DMS 273 treated with DMSO at 0.1 percent for 48 hours (cell line): ENCODE data around the gene HOXD9.

Source experiments
- DNase-seq: peaks from one replicate; lab custom pipeline; 2025; lab: John Stamatoyannopoulos, UW

The HOXD9 gene

DNA sequence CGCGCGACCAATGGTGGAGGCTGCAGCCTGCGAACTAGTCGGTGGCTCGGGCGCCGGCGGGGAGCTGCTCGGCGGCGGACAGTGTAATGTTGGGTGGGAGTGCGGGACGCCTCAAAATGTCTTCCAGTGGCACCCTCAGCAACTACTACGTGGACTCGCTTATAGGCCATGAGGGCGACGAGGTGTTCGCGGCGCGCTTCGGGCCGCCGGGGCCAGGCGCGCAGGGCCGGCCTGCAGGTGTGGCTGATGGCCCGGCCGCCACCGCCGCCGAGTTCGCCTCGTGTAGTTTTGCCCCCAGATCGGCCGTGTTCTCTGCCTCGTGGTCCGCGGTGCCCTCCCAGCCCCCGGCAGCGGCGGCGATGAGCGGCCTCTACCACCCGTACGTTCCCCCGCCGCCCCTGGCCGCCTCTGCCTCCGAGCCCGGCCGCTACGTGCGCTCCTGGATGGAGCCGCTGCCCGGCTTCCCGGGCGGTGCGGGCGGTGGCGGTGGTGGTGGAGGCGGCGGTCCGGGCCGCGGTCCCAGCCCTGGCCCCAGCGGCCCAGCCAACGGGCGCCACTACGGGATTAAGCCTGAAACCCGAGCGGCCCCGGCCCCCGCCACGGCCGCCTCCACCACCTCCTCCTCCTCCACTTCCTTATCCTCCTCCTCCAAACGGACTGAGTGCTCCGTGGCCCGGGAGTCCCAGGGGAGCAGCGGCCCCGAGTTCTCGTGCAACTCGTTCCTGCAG, at the start of gene HOXD9:
TSS of gene HOXD9 (plus strand) at position 37 of the 728 bp plus-strand sequence. CDS start at position 87, 50 bp downstream.
- DNase-seq, result no peak

DNA sequence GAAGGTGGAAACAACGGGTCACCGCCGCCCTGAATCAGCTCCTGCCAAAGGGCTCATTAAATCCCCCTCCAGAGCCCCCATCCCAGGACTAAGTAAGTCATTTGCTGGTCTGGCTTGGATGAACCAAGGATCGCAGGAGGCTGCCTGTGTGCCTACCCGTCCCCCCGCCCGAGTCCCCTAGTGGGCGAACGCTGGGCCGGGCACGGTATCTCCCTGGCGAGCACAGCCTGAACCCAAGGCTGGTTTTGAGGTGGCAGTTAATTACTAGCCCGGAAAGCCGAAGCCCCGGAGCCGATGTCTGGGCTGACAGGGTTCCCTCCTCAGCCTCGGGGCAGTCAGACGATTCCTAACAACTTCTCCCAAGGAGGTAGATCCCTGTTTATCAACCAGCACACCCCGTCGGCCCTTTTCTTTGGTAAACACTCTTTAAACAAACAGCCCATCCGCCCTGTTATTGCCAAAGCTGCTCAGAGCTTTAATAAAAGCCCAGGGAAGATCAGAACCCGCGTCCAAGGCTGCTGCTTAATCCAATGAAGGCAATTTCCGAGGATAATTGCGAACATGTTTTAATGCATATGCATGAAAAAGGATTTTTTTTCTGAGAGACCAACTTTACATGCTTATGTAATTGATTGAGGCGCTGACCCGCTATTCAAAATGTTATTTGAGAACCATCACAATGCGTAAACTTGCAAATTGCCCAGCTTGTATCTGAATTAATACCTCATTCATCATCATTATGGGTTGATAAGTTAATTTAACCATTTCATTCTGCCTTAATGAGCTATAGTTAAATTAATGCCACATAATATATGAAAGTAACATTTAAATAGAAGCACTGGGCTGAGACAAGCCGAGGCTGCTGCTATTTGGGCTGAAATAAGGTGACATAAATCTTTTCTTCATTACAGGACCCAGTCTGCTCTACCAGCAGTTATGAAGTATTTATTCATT, 49.3 kb upstream of the HOXD9 start:
- DNase-seq, result no peak

DNA sequence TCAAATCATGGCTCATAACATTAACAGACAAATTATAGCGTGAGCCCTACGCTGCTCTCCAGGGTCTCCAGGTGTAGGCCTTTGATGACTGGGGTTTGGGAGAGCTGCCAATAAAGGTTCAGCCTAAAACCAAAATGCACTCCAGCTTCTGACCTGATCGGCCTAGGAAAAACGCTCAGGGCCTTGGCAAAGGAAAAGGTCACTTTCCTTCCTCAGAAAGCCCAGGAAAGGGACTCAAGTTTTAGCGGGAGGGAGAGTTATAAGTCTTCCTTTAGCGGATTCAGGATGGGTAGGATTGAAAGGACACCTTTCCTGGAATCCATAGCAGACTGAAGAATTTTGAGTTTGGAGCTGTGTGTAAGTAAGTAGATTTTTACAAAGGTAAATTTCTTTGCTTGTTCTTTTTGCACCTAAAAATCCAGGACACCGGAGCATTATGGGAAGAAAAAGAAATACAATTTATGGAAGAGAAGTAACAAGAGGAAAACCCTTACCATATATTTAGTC, 47.5 kb upstream of the HOXD9 start:
- no peak for DNase-seq

DNA sequence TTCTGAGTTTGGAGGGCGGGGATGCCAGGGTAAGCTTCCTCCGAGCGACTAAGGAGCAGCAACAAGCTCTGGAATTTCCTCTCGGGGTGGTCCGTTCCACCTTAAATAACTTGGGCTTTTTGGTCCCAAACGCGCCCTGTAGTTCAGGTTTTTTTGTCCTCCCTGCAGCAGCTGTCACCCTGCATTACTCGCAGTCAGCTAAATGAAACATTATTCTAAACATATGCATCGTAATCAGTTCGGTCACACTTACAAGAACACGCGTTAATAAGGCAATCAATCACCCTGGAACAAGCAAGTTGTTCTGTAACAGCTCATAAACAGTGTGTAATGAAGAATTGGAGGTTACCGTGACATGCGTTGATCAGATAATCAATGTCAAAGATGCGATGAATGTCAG, 47.0 kb upstream of the HOXD9 start:
- DNase-seq, result no peak

DNA sequence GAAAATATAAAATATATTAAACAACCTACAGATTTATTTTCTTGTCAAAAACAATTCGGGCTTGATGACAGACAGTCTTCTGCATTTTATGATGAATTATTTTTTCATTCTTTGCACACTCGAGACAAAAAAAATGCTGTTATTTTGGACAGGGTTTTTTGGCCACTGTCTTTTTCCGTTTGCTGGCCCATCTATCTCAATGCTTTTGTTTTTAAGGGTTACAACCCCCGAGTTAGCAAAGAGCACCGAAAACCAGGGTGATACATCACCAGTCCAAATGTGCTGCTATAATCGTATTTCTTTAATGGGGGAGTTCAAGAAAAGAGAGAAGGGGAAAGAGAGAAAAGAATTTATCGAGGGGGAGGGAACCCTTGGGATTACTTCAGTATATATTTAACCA, 46.5 kb upstream of the HOXD9 start:
- no peak for DNase-seq

DNA sequence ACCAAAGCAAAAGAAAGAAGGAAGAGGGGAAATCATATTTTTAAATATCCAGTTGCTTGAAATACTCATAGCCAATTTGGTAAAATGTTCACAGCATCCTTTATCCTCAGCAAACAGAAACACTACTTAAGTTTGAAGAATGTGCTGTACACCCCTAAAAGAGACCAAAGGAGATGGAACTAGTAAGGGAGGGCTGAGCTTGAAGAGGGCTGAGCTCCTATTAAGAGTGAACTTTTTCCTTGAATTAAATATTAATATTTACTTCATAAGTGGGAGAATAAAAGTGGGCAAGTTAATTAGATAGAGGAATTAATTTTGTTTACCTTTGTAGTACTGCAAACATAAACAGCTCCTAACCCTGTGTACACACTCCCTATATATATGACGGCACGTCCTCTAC, 45.7 kb upstream of the HOXD9 start:
- no peak for DNase-seq

DNA sequence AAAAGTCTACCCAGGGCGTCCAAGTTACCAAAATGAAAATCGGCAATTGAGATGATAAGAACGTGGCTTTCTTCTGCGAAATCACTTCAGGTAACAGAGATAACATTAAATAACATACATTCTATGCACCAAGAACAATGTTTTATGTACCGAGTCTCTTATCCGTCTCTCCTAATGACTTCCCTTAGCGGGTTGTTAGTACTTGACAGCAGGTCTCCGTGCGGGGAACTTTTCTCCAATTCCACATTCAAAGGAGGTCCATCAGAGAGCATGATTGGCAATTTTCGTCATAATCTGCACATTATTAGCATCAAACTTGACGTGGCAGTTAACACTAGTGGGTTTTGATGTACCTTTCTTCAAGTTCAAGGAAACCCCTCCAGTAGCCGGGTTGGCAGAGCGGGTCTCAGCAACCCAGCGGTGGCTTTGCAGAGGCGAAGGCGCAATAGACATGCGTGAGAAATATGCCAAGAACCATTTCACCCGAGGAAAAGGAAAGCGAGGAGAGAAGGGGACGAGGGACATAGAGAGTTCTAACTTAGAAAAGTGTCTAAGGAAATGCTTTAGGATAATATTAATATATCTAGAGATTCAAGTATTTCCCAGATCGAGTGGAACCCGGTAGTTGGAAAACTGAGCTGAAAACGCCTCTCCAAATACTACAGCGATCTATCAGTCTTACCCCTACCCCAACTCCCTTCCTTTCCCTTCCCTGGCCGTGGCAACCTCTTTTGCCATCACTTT, 43.8 kb upstream of the HOXD9 start:
- DNase-seq, result no peak

DNA sequence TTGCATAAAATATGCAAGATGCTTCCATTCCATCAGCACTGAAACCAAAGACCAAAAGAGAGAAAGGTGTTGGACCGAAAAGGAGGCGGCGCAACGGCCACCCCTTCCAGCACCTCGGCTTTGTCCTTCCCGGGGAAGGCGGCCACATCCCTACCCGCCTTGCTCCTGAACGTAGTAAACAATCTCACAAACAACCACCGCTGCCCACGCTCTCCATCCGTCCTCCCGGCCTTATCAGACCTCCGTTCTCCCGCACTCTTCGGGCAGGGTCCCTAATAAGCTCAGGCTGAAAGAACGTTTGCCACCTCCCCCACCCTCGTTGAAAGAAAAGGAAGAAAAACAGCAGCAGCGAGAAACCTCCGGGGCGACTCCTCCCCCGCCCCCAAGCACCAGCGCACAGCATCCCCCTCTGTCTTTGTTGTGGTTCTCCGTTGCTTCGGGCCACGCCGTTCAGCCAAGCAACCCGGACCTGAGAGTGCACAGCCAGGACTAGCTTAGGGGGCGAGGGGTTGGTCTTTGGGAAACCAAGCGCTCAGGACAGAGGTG, 43.2 kb upstream of the HOXD9 start:
- DNase-seq, result no peak

DNA sequence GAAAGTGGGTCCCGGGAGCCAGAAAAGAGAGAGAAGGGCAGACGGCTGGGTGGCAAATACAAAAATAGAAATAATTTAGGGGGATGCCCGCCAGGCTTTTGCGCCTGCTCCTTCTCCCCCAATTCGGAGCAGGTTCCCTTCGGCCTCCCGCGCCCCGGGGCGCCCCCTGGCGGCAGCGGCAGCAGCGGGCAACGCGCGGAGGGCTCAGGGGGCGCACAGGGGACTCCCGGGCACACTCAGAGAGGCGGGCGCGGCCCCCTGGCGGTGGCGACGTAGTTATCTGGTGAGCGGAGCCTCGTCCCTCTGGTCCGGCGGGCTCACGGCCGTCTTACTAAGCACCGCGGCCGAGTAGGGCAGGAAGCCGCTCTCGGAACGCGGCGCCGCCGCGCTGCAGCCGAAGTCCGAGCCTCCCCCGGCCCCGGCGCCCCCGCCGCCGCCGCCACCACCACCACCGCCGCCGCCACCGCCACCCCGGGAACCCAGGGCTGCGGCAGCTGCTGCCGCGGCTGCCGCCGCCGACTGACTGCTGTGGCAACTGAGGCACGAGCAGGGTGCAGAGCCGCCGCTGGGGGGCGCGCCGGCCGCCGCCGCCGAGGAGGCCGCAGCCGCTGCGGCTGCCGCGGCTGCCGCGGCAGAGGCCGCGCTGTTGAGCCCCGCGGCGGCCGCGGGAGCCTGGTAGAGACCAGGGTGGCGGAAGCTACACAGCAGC, 42.5 kb upstream of the HOXD9 start:
- DNase-seq, result no peak

DNA sequence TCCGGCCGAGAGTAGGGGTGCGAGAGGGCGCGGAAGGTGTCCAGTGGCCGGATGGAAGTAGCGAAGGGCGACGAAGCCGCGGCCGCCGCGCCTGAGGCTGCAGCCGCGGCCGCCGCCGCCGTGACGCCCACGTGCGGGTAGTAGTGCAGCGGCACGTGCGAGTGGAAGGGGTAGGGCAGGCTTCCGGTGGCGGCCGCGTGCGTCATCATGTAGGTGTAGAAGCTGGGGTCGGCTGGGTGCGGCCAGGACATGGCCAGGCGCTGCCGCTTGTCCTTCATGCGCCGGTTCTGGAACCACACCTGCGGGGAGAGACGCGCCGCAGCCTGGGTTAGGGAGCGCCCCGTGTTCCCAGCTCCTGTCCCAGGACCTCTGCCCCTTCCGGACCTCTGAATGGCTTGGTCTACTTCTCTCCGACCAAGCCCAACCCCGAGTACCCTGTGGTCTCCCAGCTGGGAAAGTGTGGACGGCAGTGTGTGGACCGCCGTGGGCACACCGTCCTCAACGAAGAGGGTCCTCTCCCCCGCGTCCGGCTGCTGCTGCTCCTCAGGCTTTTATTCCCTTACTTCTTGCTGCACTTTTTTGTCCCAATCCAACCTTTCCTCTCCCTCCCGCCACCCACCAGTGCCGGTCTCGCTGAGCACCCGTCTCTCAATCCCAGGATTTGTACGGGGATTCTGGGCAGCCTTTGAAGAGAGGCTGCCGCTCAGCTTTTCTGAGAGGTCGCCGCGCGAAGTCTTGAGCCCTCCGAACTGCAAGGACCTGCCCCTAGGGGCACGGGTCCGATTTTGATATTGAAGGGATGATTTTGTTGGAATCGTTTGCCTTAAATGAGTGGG, 41.8 kb upstream of the HOXD9 start:
- no peak for DNase-seq

DNA sequence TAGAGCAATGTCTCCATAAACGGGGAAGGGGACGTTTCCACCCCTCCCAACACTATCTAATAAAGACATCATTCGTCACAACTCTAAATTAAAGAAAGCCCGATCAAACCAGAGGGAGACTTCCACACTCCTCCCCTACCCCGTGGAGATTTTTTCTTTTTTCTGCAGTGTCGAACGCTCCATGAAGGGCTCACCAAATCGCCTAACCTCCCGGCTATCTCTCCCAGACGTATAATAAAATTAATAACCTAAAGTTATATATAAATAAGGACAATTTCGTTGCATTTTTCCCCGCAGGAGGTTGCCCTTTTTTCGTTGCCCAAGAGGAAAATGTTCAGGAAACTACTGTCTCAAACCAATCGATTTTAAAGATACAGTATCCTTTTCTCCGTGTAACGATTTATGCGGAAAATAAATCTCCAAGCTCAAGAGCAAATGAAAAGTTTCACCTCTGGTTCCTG, 41.1 kb upstream of the HOXD9 start:
- DNase-seq, result no peak

DNA sequence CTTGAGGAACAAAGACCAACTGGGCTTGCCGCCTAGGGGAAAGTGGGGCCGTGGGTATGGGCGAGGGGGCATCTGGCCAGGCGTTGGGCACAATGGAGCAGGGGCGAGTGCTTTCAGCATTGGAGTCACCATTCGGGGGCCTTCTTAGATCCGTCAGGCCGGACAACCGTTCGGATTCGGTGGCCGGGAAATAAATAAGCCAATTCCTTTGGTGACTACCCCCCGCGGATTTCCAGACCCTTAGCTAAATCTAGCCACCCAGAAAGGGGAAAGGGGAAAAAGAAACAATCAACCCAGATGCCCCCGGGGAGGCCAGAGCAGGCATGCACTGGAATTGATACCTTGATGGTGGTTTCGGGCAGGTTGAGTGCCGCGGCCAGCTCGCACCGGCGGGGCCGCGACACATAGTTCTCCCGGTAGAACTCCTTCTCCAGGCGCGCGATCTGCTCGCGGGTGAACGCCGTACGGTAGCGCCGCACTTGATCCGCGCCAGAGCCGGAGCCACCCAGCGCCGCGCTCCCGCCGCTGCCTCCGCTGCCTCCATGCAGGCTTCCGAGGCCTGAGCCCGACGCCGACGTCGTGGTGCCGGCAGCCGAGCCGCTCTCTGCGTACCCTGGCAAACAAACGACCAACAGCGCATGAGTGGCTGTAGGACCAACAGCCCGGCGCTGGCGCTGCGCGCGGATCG, 40.5 kb upstream of the HOXD9 start:
- no peak for DNase-seq

DNA sequence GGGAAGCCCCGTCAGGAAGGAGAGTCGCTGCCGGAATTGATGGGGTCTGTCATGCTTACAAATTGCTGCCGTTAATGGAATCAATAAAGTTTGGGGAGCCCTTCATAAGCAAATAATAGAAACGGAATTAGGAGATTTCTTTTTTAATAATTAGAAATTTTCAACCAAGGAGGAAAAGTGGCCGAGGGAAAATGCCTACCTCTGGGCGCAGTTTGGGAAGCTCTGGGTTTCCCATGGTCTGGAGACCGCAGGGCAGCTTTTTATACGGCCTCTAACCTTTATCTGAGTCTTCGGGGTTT, 40.0 kb upstream of the HOXD9 start:
- DNase-seq, result no peak

DNA sequence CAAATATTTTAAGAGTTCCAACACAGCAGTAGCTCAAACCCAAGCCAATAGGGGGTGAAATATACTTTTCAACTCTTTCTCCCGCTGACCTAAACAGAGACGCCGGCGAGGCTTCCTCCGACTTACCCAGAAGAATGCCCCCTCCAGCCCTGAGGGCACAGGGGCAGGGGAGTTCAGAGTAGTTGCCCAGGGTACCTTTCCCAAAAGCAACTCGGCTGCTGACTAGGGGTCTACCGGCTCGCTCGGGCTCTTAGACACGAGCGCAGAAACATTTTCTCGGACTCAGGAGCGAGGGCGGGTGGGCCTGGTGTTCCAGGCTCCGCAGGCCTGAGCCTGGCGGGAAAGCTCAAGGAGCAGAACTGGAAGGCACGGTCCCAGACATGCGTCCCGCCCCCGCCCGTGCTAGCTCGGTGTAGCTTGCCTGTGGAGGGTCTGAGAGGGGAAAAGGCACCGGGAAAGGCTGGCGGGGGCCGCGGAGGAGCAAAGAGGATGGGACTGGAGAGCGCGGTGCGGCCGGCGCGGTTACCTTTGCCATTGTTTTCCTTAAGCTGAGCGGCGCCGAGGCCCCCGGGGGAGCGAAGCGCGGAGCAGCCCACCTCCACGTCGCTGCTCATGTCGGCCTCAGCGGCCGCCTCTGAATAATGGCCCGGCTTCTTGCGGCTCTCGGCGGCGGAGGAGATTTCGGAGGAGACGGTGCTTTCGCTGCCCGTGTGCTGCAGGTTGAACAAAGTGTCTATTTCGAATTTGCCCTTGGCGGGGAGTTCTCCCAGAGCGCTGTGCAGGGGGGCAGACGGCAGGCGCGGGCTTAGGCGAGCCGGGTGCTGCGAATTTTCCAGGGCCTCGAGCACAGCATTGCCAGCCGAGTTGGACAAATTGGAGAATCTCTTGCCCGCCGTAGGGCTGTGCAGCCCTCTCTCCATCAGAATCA, 39.4 kb upstream of the HOXD9 start:
- no peak for DNase-seq

DNA sequence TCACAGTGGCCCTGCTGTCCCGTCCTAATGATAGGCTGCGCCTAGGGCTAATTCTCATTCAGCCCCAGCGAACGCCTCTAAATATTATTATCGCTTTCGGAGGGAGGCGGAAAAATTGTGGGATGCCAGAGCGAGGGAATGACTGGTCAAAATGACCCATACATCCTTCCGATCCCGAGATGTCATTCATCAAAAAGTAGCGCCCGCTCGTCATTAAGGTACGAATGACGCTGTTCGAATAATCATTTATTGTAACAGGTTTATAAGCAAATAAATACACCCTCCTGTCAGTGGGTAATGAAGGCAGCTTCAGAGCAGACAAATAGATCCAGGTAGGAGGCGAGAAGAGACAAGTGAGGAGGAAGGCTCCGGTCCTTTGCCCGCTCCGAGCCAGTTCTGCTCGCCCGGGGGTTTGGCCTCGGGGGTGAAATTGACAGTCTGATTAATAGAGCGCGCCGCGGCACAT, 38.7 kb upstream of the HOXD9 start, which contains the start of gene EVX2:
TSS of gene EVX2 (minus strand) at position 167 of the 466 bp plus-strand sequence. CDS start 186 bp downstream, outside the sequence.
- DNase-seq, result no peak

DNA sequence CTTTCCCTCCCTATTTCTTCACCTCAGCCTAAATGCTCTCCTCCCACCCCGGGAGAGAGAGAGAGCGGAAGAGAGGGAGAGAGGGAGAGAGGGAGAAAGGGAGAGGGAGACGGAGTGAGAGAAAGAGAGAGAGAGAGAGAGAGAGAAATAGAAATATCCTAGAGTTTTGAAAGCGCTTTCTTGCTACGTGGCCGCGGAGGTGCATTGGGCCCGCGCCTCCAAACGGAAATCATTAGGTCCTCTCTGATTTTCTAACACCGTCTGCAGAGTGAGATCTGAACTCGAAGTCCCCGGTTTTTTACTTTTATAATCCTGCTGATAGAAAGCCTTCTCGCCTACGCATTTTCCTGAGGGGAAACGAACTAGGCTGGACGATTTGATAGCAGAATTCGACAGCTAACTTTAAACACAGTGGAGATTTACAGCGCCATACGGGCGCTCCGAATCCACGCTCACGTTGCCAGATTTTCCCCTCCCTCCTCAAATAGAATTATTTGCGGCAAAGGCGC, 37.9 kb upstream of the HOXD9 start:
- no peak for DNase-seq

DNA sequence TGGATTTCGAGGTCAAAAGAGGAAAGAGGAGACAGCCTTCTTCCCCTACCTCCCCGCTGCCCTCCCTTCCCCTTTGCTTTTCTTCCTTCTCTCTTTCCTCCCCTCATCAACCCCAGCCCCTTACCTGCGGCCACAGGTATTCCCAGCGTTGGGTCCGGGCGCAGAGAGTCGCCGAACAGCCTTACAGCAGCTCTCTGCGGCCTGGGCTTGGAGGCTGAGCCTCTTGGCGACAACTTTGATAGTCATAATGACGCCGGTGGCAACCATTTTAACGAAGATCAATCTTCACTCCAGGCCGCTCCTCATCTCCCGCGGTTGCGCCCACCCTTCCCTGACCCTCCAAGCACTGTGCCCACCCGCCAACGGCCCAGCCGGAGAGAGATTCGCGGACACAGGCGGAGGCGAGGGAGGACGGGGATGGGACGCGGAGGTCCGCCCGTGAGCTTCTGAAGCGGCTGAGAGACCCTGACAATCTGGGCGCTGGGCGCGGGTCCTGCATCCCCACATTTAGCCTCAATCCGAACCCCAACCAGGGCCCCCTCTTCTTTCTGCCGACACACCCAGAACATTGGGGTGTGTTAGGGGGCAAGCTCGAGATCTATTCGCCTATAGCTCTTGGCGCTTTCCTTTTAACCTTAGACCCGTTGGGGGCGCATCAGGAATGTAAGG, 37.3 kb upstream of the HOXD9 start:
- DNase-seq, result no peak
